Left ventricle myocardium inferior (tissue), 1 donor: ENCODE results near the gene PIP4K2C. TPM values are rescaled to one million over a fixed set of nuclear protein-coding genes. Genes with fewer than 3 reads are reported as not detected.

ENCODE experiments used
- DNase-seq: peaks from one replicate; pipeline ENCODE4 v3.0.0-alpha.2; 2020
- H3K27ac ChIP-seq: fragments of 200-600 bp; replicated peaks from 2 replicates; pipeline ENCODE4 v1.8.0; 2021
- H3K27me3 ChIP-seq: fragments of 200-600 bp; 2 replicates; pipeline ENCODE4 v1.8.0; 2021; ENCODE audit warnings: low read depth
- H3K36me3 ChIP-seq: fragments of 200-600 bp; 2 replicates; pipeline ENCODE4 v1.8.0; 2021
- H3K4me1 ChIP-seq: fragments of 200-600 bp; 2 replicates; pipeline ENCODE4 v1.8.0; 2021
- H3K4me3 ChIP-seq: fragments of 200-600 bp; 2 replicates; pipeline ENCODE4 v1.8.0; 2021; ENCODE audit warnings: mild to moderate bottlenecking, moderate library complexity
- H3K9me3 ChIP-seq: fragments of 200-600 bp; replicated peaks from 2 replicates; pipeline ENCODE4 v1.8.0; 2021
- CTCF ChIP-seq: fragments of 200-600 bp; IDR thresholded peaks from 2 replicates; pipeline ENCODE4 v1.8.0; 2021; ENCODE audit warnings: antibody characterized with exemption, mild to moderate bottlenecking, borderline replicate concordance
- intact Hi-C: fragments of 100-400 bp; cut with micrococcal nuclease; formaldehyde crosslinking; loops from one replicate; pipeline ENCODE4 v1.11.0; 2022
- total RNA-seq: library from RNA; stranded (reverse); fragmentation: NEBNext Ultra II Directional; extraction: Animal tissue kit (Norgen Biotek cat#: 25700); gene quantifications from one replicate; pipeline ENCODE4 v1.2.1, GENCODE V29; 2021
- donor health status: DM: no; HTN: yes; CAD: no; lungs with severe emphysema.

Gene PIP4K2C
- total RNA-seq, 1 donor from 2014 or later = 12.3 TPM

- H3K36me3 ChIP-seq = peaks cover 20% of the 10 kb centered on the region
- H3K4me3 ChIP-seq = peak overlapping the region; percentile 83
- TF ChIP-seq CTCF = no peak
- peak overlapping the region; percentile 92 for H3K27ac ChIP-seq
- H3K4me1 ChIP-seq = peaks cover 82% of the 10 kb centered on the region
- no peaks in the 10 kb centered on the region for H3K27me3 ChIP-seq
- no peaks in the 10 kb centered on the region for H3K9me3 ChIP-seq
- no peak for DNase-seq
- intact Hi-C loops = no loop called here
Measured at GRCh38 chr12:57606399-57606798, 15.4 kb downstream of the PIP4K2C start.

GRCh38 chr12:57606821-57607220, 15.8 kb downstream of the PIP4K2C start:
- peak overlapping the region; percentile 92 for H3K27ac ChIP-seq
- peaks cover 86% of the 10 kb centered on the region for H3K4me1 ChIP-seq
- TF ChIP-seq CTCF = no peak
- H3K4me3 ChIP-seq = peak overlapping the region; percentile 83
- H3K36me3 ChIP-seq = peaks cover 16% of the 10 kb centered on the region
- intact Hi-C loops = no loop called here
- no peaks in the 10 kb centered on the region for H3K9me3 ChIP-seq
- no peak for DNase-seq
- no peaks in the 10 kb centered on the region for H3K27me3 ChIP-seq

GRCh38 chr12:57607958-57608663, 17.1 kb downstream of the PIP4K2C start:
- Histone ChIP-seq H3K4me1 (peaks cover 97% of the 10 kb centered on the region), H3K27ac (peak overlapping the region; percentile 90), H3K4me3 (no peak overlapping the region), H3K9me3 (no peaks in the 10 kb centered on the region), H3K36me3 (peaks cover 10% of the 10 kb centered on the region), H3K27me3 (peaks cover 4% of the 10 kb centered on the region)
- no peak for DNase-seq
- no peak for TF ChIP-seq CTCF
- intact Hi-C loops = no loop called here

GRCh38 chr12:57609101-57609780, 18.2 kb downstream of the PIP4K2C start:
- peak overlapping the region; percentile 87 for H3K4me3 ChIP-seq
- H3K27me3 ChIP-seq = peaks cover 4% of the 10 kb centered on the region

More at GRCh38 chr12:57609101-57609780, 18.2 kb downstream of the PIP4K2C start:
- Histone ChIP-seq H3K27ac (peak overlapping the region; percentile 90), H3K4me1 (peaks cover 96% of the 10 kb centered on the region), H3K9me3 (no peaks in the 10 kb centered on the region), H3K36me3 (peaks cover 18% of the 10 kb centered on the region)
- TF ChIP-seq CTCF = no peak
- DNase-seq = no peak
- intact Hi-C loops = no loop called here
